HCT116 (cell line): Measurements from ENCODE around the gene PRPS1. TPM values are rescaled to one million over a fixed set of nuclear protein-coding genes. Genes with fewer than 3 reads are reported as not detected.

Source experiments
- ATAC-seq: fragments of 200-7000 bp; cut with Tn5 transposase; 2 replicates; pipeline ENCODE4 v1.9.1; 2020; ENCODE audit warnings: mild to moderate bottlenecking, moderate library complexity
- BruUV-seq: library from RNA; stranded (reverse); fragments of 400-500 nt; replicated peaks from 2 replicates; lab custom pipeline; 2021; lab: Mats Ljungman, UMichigan
- CTCF ChIA-PET: fragments of 300-600 bp; sonication (Branson Sonifier 250); formaldehyde crosslinking; loops from one replicate; lab custom pipeline; 2021; ENCODE audit warnings: antibody characterized with exemption; lab: Charles Lee
- POLR2A ChIA-PET: fragments of 300-600, 350-600 bp; sonication (Branson Sonifier 250); formaldehyde crosslinking; loops from one replicate; lab custom pipeline; 2021; ENCODE audit warnings: antibody characterized with exemption; lab: Charles Lee
- RAD21 ChIA-PET, 2 experiments: fragments of 300-600 bp; sonication (Branson Sonifier 250); formaldehyde crosslinking; loops; one replicate each; lab custom pipeline; 2023; ENCODE audit warnings: low total read pairs in 2 of 2; ENCODE audit not compliant: uncharacterized antibody in 2 of 2, unreplicated experiment in 2 of 2, low non-redundant PET in 1 of 2; lab: Charles Lee
- DNase-seq: peaks from one replicate; pipeline ENCODE4 v3.0.0-alpha.2; 2010; ENCODE audit warnings: low read depth, low spot score
- H2AFZ ChIP-seq: fragments of 200-600 bp; shearing (Covaris generic), sonication (generic); 2 replicates; pipeline ENCODE4 v1.6.1; 2017; ENCODE audit warnings: low read depth, mixed run types, mixed read lengths, antibody characterized with exemption, low read length; ENCODE audit not compliant: poor library complexity, severe bottlenecking
- H3K27ac ChIP-seq: 2 replicates; pipeline ENCODE4 v1.5.1; 2012; ENCODE audit warnings: low read depth, low read length
- H3K27me3 ChIP-seq: fragments of 200-600 bp; sonication (generic); 2 replicates; pipeline ENCODE4 v1.6.1; 2016; ENCODE audit warnings: mixed run types, low read length, mixed read lengths; ENCODE audit not compliant: insufficient read depth
- H3K36me3 ChIP-seq, 2 experiments: fragments of 200-500 bp in 1 of 2; fragments of 200-600 bp in 1 of 2; sonication (Bioruptor generic) in 1 of 2; sonication (generic) in 1 of 2; 2 replicates each; pipeline versions ENCODE4 v1.5.1 to v1.6.1; 2014 to 2016; ENCODE audit warnings: low read length in 2 of 2, inconsistent platforms in 1 of 2, mixed read lengths in 1 of 2, mixed run types in 1 of 2; ENCODE audit not compliant: insufficient read depth in 2 of 2, control insufficient read depth in 1 of 2
- H3K4me1 ChIP-seq, 2 experiments: fragments of 200-600 bp in 1 of 2; sonication (generic) in 1 of 2; 2 replicates each; pipeline versions ENCODE4 v1.5.1 to v1.6.1; 2012 to 2017; ENCODE audit warnings: low read length in 2 of 2, inconsistent platforms in 1 of 2, mild to moderate bottlenecking in 1 of 2, mixed read lengths in 1 of 2, mixed run types in 1 of 2, moderate library complexity in 1 of 2; ENCODE audit not compliant: insufficient read depth in 2 of 2, control insufficient read depth in 1 of 2
- H3K4me2 ChIP-seq: fragments of 200-600 bp; sonication (generic); 2 replicates; pipeline ENCODE4 v1.6.1; 2017; ENCODE audit warnings: mixed run types, low read length, mixed read lengths
- H3K4me3 ChIP-seq, 2 experiments: fragments of 200-600 bp in 1 of 2; sonication (generic) in 1 of 2; replicated peaks in 1 of 2; 2 replicates each; pipeline ENCODE4 v1.5.1; 2011 to 2016; ENCODE audit warnings: low read length in 2 of 2, control low read depth in 1 of 2, low read depth in 1 of 2, mild to moderate bottlenecking in 1 of 2, mixed read lengths in 1 of 2, mixed run types in 1 of 2
- H3K79me2 ChIP-seq: fragments of 200-600 bp; sonication (generic); 2 replicates; pipeline ENCODE4 v1.6.1; 2017; ENCODE audit warnings: mild to moderate bottlenecking, mixed run types, low read length, moderate library complexity, mixed read lengths; ENCODE audit not compliant: insufficient read depth
- H3K9ac ChIP-seq: fragments of 200-600 bp; sonication (generic); 2 replicates; pipeline ENCODE4 v1.6.1; 2016; ENCODE audit warnings: low read length, mixed read lengths
- H3K9me2 ChIP-seq: fragments of 200-600 bp; sonication (generic), shearing (Covaris generic); 2 replicates; pipeline ENCODE4 v1.6.1; 2017; ENCODE audit warnings: mixed run types, mild to moderate bottlenecking, moderate library complexity; ENCODE audit not compliant: insufficient read depth
- H3K9me3 ChIP-seq, 2 experiments: fragments of 200-500 bp in 1 of 2; fragments of 200-600 bp in 1 of 2; sonication (Bioruptor generic) in 1 of 2; sonication (generic) in 1 of 2; 2 replicates each; pipeline ENCODE4 v1.6.1; 2014 to 2017; ENCODE audit warnings: low read length in 2 of 2, mixed read lengths in 2 of 2, inconsistent platforms in 1 of 2, low read depth in 1 of 2, mild to moderate bottlenecking in 1 of 2, mixed run types in 1 of 2, moderate library complexity in 1 of 2; ENCODE audit not compliant: control insufficient read depth in 1 of 2, insufficient read depth in 1 of 2
- H4K20me1 ChIP-seq: fragments of 200-600 bp; sonication (generic), shearing (Covaris generic); 2 replicates; pipeline ENCODE4 v1.6.1; 2017; ENCODE audit warnings: mixed run types, mild to moderate bottlenecking, moderate library complexity; ENCODE audit not compliant: insufficient read depth
- CBX3 ChIP-seq: IDR thresholded peaks from 2 replicates; pipeline ENCODE4 v1.6.1; 2012; ENCODE audit warnings: low read depth
- ELF1 ChIP-seq: IDR thresholded peaks from 2 replicates; pipeline ENCODE4 v1.6.1; 2012; ENCODE audit warnings: low read depth, borderline replicate concordance
- EZH2phosphoT487 ChIP-seq: fragments of 200-600 bp; IDR thresholded peaks from 2 replicates; pipeline ENCODE4 v1.6.1; 2018; ENCODE audit warnings: antibody characterized with exemption, borderline replicate concordance
- FOSL1 ChIP-seq: IDR thresholded peaks from 2 replicates; pipeline ENCODE4 v1.6.1; 2012; ENCODE audit warnings: low read depth
- JUND ChIP-seq: IDR thresholded peaks from 2 replicates; pipeline ENCODE4 v1.6.1; 2012
- RAD21 ChIP-seq: IDR thresholded peaks from 2 replicates; pipeline ENCODE4 v1.6.1; 2012; ENCODE audit warnings: low read depth, mild to moderate bottlenecking
- SP1 ChIP-seq: IDR thresholded peaks from 2 replicates; pipeline ENCODE4 v1.6.1; 2012; ENCODE audit warnings: low read depth
- SRF ChIP-seq: IDR thresholded peaks from 2 replicates; pipeline ENCODE4 v1.6.1; 2012; ENCODE audit warnings: low read depth
- TCF7L2 ChIP-seq: IDR thresholded peaks from 2 replicates; pipeline ENCODE4 v1.7.0; 2011; ENCODE audit warnings: borderline replicate concordance, inconsistent platforms; ENCODE audit not compliant: insufficient read depth, insufficient read length; ENCODE audit errors: extremely low read depth
- ZFX ChIP-seq: fragments of 450-650 bp; IDR thresholded peaks from 2 replicates; pipeline ENCODE4 v1.6.1; 2017
- ZNF274 ChIP-seq: fragments of 200-500 bp; sonication (Bioruptor generic); IDR thresholded peaks from 2 replicates; pipeline ENCODE4 v1.6.1; 2014; ENCODE audit warnings: mild to moderate bottlenecking, low read depth, low read length, inconsistent platforms
- intact Hi-C: fragments of 100-400 bp; cut with micrococcal nuclease; formaldehyde crosslinking; loops from 2 replicates; pipeline ENCODE4 v1.10.0; 2022
- total RNA-seq: library from RNA; stranded (reverse); gene quantifications from one replicate; pipeline ENCODE4 v1.2.1, GENCODE V29; 2021; ENCODE audit not compliant: unreplicated experiment
- TF ChIP-seq, protein P1 (sequence below): IDR thresholded peaks from 2 replicates; pipeline ENCODE4 v1.6.1; 2012
- TF ChIP-seq, protein P2 (sequence below): IDR thresholded peaks from 2 replicates; pipeline ENCODE4 v1.6.1; 2012

Gene PRPS1
- total RNA-seq, 1 experiment from 2014 or later: 62.6 TPM

DNA sequence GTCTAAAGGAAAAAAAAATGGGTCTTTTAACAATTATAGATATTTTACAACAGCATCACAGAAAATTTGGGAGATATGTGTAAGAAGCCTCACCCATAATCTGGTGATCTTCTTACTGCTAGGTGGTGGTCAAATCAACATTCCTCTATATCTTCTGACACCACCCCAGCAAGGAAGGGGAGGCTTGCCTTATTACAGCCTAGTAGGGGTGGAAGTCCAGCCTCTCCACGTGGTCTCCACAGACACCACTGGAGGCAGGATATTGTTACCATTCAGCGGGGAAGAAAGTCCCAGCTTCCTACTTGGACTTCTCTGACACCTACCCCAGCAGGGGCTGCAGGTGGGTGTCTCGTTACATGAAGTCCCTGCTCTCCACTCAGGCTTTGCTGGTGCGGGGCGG, 28.7 kb downstream of the PRPS1 start:
- ChIA-PET RAD21 (interaction anchor here in 1 of 2 experiments (1.0 kb wide), 1 partner anchor 120 kb away, joined by 3 read pairs; the partner anchor contains the start of gene NCBP2L), CTCF (interaction anchor here (2.3 kb wide), 1 partner anchor 120 kb away, joined by 8 read pairs; the partner anchor contains the start of gene NCBP2L), POLR2A (no interaction called here)
- DNase-seq (no peak), ATAC-seq (no peak)
- intact Hi-C loops: loop anchor here (5.0 to 10.0 kb wide), 2 partner anchors 235 to 318 kb away; no protein-coding TSS in a partner anchor
- no peaks in the 10 kb centered on the region for H3K27me3 ChIP-seq
- no peaks in the 10 kb centered on the region for H3K79me2 ChIP-seq
- peaks cover 15% of the 10 kb centered on the region in 2 experiments for H3K4me1 ChIP-seq
- H3K9ac ChIP-seq: no peak overlapping the region
- no peak overlapping the region for H3K4me2 ChIP-seq
- H3K9me3 ChIP-seq: no peaks in the 10 kb centered on the region
- no peak overlapping the region for H2AFZ ChIP-seq
- no peaks in the 10 kb centered on the region for H4K20me1 ChIP-seq
- no peak for TF ChIP-seq SRF
- TF ChIP-seq EZH2phosphoT487: no peak
- no peak for TF ChIP-seq JUND
- TF ChIP-seq, protein P1, sequence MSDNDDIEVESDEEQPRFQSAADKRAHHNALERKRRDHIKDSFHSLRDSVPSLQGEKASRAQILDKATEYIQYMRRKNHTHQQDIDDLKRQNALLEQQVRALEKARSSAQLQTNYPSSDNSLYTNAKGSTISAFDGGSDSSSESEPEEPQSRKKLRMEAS: no peak
- TF ChIP-seq, protein P2, sequence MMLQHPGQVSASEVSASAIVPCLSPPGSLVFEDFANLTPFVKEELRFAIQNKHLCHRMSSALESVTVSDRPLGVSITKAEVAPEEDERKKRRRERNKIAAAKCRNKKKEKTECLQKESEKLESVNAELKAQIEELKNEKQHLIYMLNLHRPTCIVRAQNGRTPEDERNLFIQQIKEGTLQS: no peak
- TF ChIP-seq SP1: no peak
- TF ChIP-seq FOSL1: no peak
- TF ChIP-seq ZNF274: no peak
- no peak for TF ChIP-seq CBX3
- TF ChIP-seq ZFX: no peak
- no peak overlapping the region for H3K4me3 ChIP-seq
- no peak overlapping the region for H3K27ac ChIP-seq
- H3K36me3 ChIP-seq: no peaks in the 10 kb centered on the region
- no TSS peak for BruUV-seq
- no peaks in the 10 kb centered on the region for H3K9me2 ChIP-seq

DNA sequence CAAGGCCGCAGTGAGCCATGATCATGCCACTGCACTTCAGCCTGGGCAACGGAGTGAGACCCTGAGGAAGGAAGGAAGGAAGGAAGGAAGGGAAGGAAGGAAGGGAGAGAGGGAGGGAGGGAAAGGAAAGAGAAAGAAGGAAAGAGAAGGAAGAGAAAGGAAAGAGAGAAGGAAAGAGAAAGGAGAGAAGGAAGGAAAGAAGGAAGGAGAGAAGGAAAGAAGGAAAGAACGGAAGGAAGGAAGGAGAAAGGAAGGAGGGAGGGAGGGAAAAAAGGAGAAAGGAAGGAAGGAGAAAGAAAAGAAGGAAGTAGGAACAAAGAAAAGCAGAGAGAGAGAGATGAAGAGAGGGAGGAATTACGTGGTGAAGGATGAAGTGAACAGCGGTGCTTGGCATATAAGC, 30.4 kb downstream of the PRPS1 start:
- ATAC-seq (no peak), DNase-seq (no peak)
- H3K27ac ChIP-seq: no peak overlapping the region
- TF ChIP-seq CBX3: no peak
- TF ChIP-seq SRF: no peak
- TF ChIP-seq RAD21: no peak
- TF ChIP-seq ZNF274: no peak
- no peak for TF ChIP-seq TCF7L2
- TF ChIP-seq ELF1: no peak
- peaks cover 15% of the 10 kb centered on the region in 2 experiments for H3K4me1 ChIP-seq
- H3K4me3 ChIP-seq: no peak overlapping the region
- no peaks in the 10 kb centered on the region for H4K20me1 ChIP-seq
- ChIA-PET CTCF (interaction anchor here (2.3 to 3.4 kb wide), 2 partner anchors 14 to 118 kb away, joined by 8 to 13 read pairs; partner anchors contain the start of gene NCBP2L), POLR2A (interaction anchor here (0.7 kb wide), 1 partner anchor 93 kb away, joined by 5 read pairs; no protein-coding TSS in a partner anchor), RAD21 (no interaction called here)
- no peaks in the 10 kb centered on the region for H3K27me3 ChIP-seq
- H2AFZ ChIP-seq: no peak overlapping the region
- no peak overlapping the region for H3K4me2 ChIP-seq
- H3K9me2 ChIP-seq: no peaks in the 10 kb centered on the region
- H3K9me3 ChIP-seq: no peaks in the 10 kb centered on the region
- no TSS peak for BruUV-seq
- no peaks in the 10 kb centered on the region for H3K36me3 ChIP-seq
- intact Hi-C loops: loop anchor here (1.0 to 10.0 kb wide), 3 partner anchors 119 to 316 kb away; partner anchors contain the start of gene NCBP2L
- H3K9ac ChIP-seq: no peak overlapping the region
- no peaks in the 10 kb centered on the region for H3K79me2 ChIP-seq
